B cell (primary cell): ENCODE data around the gene ETS1.

Experiments used
- CTCF ChIP-seq: fragments of 200-600 bp; IDR thresholded peaks from one replicate; pipeline ENCODE4 v1.8.0; 2022; ENCODE audit warnings: antibody characterized with exemption, mild to moderate bottlenecking
- EZH2 ChIP-seq: IDR thresholded peaks from 2 replicates; pipeline ENCODE4 v1.6.1; 2012; ENCODE audit warnings: borderline replicate concordance, low read depth, mild to moderate bottlenecking, moderate library complexity, low read length; ENCODE audit not compliant: insufficient read depth, poor library complexity, severe bottlenecking

- TF ChIP-seq CTCF = no peak
- no peak for TF ChIP-seq EZH2
Measured at GRCh38 chr11:128516886-128517285, 70.5 kb downstream of the ETS1 start.
